T-helper 17 cell (primary cell): Measurements from ENCODE around the gene UBE2S. TPM values are rescaled to one million over a fixed set of nuclear protein-coding genes. Genes with fewer than 3 reads are reported as not detected.
A peak's percentile ranks its signal among the peaks of the same experiment; 100 is the strongest.

ENCODE experiments used
- ATAC-seq: fragments of 150-1000 bp; cut with Tn5 transposase; 2 replicates; pipeline ENCODE4 v1.10.0; 2021; ENCODE audit warnings: mild to moderate bottlenecking, moderate library complexity
- DNase-seq, 3 donors: peaks; one replicate each; pipeline versions ENCODE4 v3.0.0 to v3.0.0-alpha.2; 2020 to 2021
- H3K9me3 ChIP-seq: one replicate; pipeline ENCODE4 v1.7.0; 2013; ENCODE audit warnings: low read length, mild to moderate bottlenecking; ENCODE audit not compliant: control insufficient read depth, poor library complexity, severe bottlenecking
- H3K27ac Mint-ChIP-seq: one replicate; pipeline ENCODE4 v1.8.0; 2022; ENCODE audit warnings: mild to moderate bottlenecking, moderate library complexity, mixed read lengths
- H3K27me3 Mint-ChIP-seq: one replicate; pipeline ENCODE4 v1.8.0; 2022; ENCODE audit warnings: mixed read lengths
- H3K36me3 Mint-ChIP-seq: one replicate; pipeline ENCODE4 v1.8.0; 2022; ENCODE audit warnings: low read depth, mixed read lengths
- H3K4me1 Mint-ChIP-seq: one replicate; pipeline ENCODE4 v1.8.0; 2022; ENCODE audit warnings: mild to moderate bottlenecking, mixed read lengths
- H3K4me3 Mint-ChIP-seq: one replicate; pipeline ENCODE4 v1.8.0; 2022; ENCODE audit warnings: mild to moderate bottlenecking, moderate library complexity, mixed read lengths
- total RNA-seq, 4 donors: library from RNA in 2 of 4; stranded (reverse) in 2 of 4; gene quantifications; one replicate each; pipeline ENCODE4 v1.2.3 and lab custom pipeline; 2022 to 2026

UBE2S gene
- total RNA-seq, 2 donors from 2014 or later, result 64.6 to 78.1 TPM

- peak overlapping the region; percentile 65 for H3K27ac Mint-ChIP-seq
Measured at GRCh38 chr19:55382013-55382412, 25.6 kb downstream of the UBE2S start.

GRCh38 chr19:55379174-55379573 lies 28.4 kb downstream of the UBE2S start:
- DNase-seq (no peak), ATAC-seq (no peak)
- peaks cover 24% of the 10 kb centered on the region for H3K4me1 Mint-ChIP-seq
- no peaks in the 10 kb centered on the region for H3K9me3 ChIP-seq
- peaks cover 5% of the 10 kb centered on the region for H3K27me3 Mint-ChIP-seq
- H3K27ac Mint-ChIP-seq, result no peak overlapping the region
- H3K36me3 Mint-ChIP-seq, result peaks cover 2% of the 10 kb centered on the region
- H3K4me3 Mint-ChIP-seq, result no peak overlapping the region

More at GRCh38 chr19:55382013-55382412, 25.6 kb downstream of the UBE2S start:
- peaks cover 8% of the 10 kb centered on the region for H3K36me3 Mint-ChIP-seq
- H3K4me1 Mint-ChIP-seq, result peaks cover 38% of the 10 kb centered on the region
- H3K9me3 ChIP-seq, result no peaks in the 10 kb centered on the region
- DNase-seq, result no peak
- ATAC-seq, result no peak
- peaks cover 5% of the 10 kb centered on the region for H3K27me3 Mint-ChIP-seq
- peak overlapping the region; percentile 100 for H3K4me3 Mint-ChIP-seq

GRCh38 chr19:55377356-55378131 lies 30.0 kb downstream of the UBE2S start:
- Mint-ChIP-seq H3K27ac (no peak overlapping the region), H3K4me1 (peaks cover 21% of the 10 kb centered on the region), H3K27me3 (peaks cover 13% of the 10 kb centered on the region), H3K36me3 (peaks cover 6% of the 10 kb centered on the region), H3K4me3 (no peak overlapping the region)
- H3K9me3 ChIP-seq, result no peaks in the 10 kb centered on the region
- ATAC-seq (no peak), DNase-seq (no peak)

- DNase-seq, result no peak
- peaks cover 24% of the 10 kb centered on the region for H3K27me3 Mint-ChIP-seq
- no peaks in the 10 kb centered on the region for H3K9me3 ChIP-seq
- H3K4me3 Mint-ChIP-seq, result no peak within 1 kb of the TSS
- H3K27ac Mint-ChIP-seq, result peak within 1 kb of the TSS; percentile 41
- H3K4me1 Mint-ChIP-seq, result peaks cover 10% of the 10 kb centered on the region
- no peak for ATAC-seq
- H3K36me3 Mint-ChIP-seq, result peaks cover 8% of the 10 kb centered on the region
Measured at GRCh38 chr19:55376241-55376933, 31.2 kb downstream of the UBE2S start, which contains the start of gene TMEM190. Gene TMEM190, plus strand, starts transcription at chr19:55376826. Its CDS starts 28 bp downstream, at chr19:55376854.

- Mint-ChIP-seq H3K27ac (no peak overlapping the region), H3K4me3 (peak overlapping the region; percentile 57), H3K27me3 (peaks cover 40% of the 10 kb centered on the region), H3K4me1 (peaks cover 15% of the 10 kb centered on the region), H3K36me3 (peaks cover 15% of the 10 kb centered on the region)
- DNase-seq (no peak), ATAC-seq (no peak)
- H3K9me3 ChIP-seq, result no peaks in the 10 kb centered on the region
Measured at GRCh38 chr19:55373993-55374757, 33.4 kb downstream of the UBE2S start.

- H3K4me3 Mint-ChIP-seq, result peak overlapping the region; percentile 57
- peaks cover 40% of the 10 kb centered on the region for H3K27me3 Mint-ChIP-seq
Measured at GRCh38 chr19:55373306-55373992, 34.1 kb downstream of the UBE2S start.

GRCh38 chr19:55372316-55373081 lies 35.1 kb downstream of the UBE2S start:
- peaks cover 45% of the 10 kb centered on the region for H3K27me3 Mint-ChIP-seq
- H3K4me3 Mint-ChIP-seq, result no peak overlapping the region
- no peak overlapping the region for H3K27ac Mint-ChIP-seq
- peaks cover 15% of the 10 kb centered on the region for H3K36me3 Mint-ChIP-seq
- no peaks in the 10 kb centered on the region for H3K9me3 ChIP-seq
- H3K4me1 Mint-ChIP-seq, result peaks cover 15% of the 10 kb centered on the region
- no peak for ATAC-seq
- no peak for DNase-seq

More at GRCh38 chr19:55373306-55373992, 34.1 kb downstream of the UBE2S start:
- ATAC-seq (no peak), DNase-seq (no peak)
- Mint-ChIP-seq H3K36me3 (peaks cover 15% of the 10 kb centered on the region), H3K4me1 (peaks cover 15% of the 10 kb centered on the region), H3K27ac (no peak overlapping the region)
- no peaks in the 10 kb centered on the region for H3K9me3 ChIP-seq

- Mint-ChIP-seq H3K4me1 (peaks cover 13% of the 10 kb centered on the region), H3K4me3 (peak within 1 kb of the TSS; percentile 84)
- no peak for ATAC-seq
Measured at GRCh38 chr19:55370305-55370988, 37.1 kb downstream of the UBE2S start, which contains the start of gene IL11. Gene IL11, minus strand, starts transcription at chr19:55370463. Its CDS starts 153 bp downstream, at chr19:55370310.

GRCh38 chr19:55369653-55370304 lies 37.8 kb downstream of the UBE2S start:
- Mint-ChIP-seq H3K27me3 (peaks cover 41% of the 10 kb centered on the region), H3K36me3 (peaks cover 17% of the 10 kb centered on the region), H3K27ac (peak overlapping the region; percentile 45), H3K4me1 (peaks cover 13% of the 10 kb centered on the region), H3K4me3 (peak overlapping the region; percentile 84)
- H3K9me3 ChIP-seq, result no peaks in the 10 kb centered on the region
- ATAC-seq, result peak; percentile 66
- no peak for DNase-seq

More at GRCh38 chr19:55370305-55370988, 37.1 kb downstream of the UBE2S start, which contains the start of gene IL11:
- Mint-ChIP-seq H3K27me3 (peaks cover 41% of the 10 kb centered on the region), H3K36me3 (peaks cover 15% of the 10 kb centered on the region), H3K27ac (peak within 1 kb of the TSS; percentile 45)
- no peak for DNase-seq
- H3K9me3 ChIP-seq, result no peaks in the 10 kb centered on the region

- peaks cover 17% of the 10 kb centered on the region for H3K36me3 Mint-ChIP-seq
- H3K4me3 Mint-ChIP-seq, result peak overlapping the region; percentile 69
- DNase-seq (no peak), ATAC-seq (peak; percentile 41)
- peaks cover 12% of the 10 kb centered on the region for H3K4me1 Mint-ChIP-seq
- H3K27ac Mint-ChIP-seq, result no peak overlapping the region
- H3K27me3 Mint-ChIP-seq, result peaks cover 39% of the 10 kb centered on the region
- H3K9me3 ChIP-seq, result no peaks in the 10 kb centered on the region
Measured at GRCh38 chr19:55368701-55369563, 38.7 kb downstream of the UBE2S start.
